ENCODE data around the gene HLA-DQA1.
"Not testable (repeated sequence)": the region's sequence is repeated elsewhere in the genome, so short reads cannot be mapped to it uniquely, and the experiment has no call there.

DNA sequence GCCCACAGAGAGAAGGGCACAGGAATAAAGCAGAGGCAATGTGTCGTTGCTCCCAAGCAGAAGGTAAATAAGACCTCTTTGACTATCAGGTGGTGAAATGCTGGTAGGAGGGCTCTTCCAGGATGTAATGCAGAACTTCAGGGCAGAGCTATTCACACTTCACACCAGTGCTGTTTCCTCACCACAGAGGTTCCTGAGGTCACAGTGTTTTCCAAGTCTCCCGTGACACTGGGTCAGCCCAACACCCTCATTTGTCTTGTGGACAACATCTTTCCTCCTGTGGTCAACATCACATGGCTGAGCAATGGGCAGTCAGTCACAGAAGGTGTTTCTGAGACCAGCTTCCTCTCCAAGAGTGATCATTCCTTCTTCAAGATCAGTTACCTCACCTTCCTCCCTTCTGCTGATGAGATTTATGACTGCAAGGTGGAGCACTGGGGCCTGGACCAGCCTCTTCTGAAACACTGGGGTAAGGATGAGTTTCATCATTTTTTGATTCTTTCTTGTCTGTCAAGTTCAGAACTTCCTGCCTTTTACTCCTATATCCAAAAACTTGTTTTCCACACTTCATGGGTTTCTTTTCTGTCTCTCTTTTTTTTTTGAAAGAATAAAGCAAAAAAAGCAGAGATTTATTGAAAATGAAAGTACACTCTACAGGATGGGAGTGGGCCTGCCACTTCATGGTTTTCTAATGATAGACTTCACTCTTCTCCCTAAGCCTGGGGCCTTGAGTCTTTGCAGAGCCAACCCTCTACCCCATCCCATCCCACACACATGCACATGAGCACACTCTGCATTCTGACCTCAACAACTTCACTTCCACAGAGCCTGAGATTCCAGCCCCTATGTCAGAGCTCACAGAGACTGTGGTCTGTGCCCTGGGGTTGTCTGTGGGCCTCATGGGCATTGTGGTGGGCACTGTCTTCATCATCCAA lies 4.8 kb downstream of the HLA-DQA1 start:
- TF ChIP-seq YY1 (IDR thresholded peaks at IDR 0.05; ENCODE audit: insufficient read depth, insufficient read length); SUZ12 (IDR thresholded peaks at IDR 0.05; ENCODE audit: extremely low read depth, insufficient read depth, insufficient read length): not testable (repeated sequence)
